Transverse colon (tissue), 4 donors: Measurements from ENCODE around the gene DPYSL5. TPM values are rescaled to one million over a fixed set of nuclear protein-coding genes. Genes with fewer than 3 reads are reported as not detected.
"Not testable (repeated sequence)": the region's sequence is repeated elsewhere in the genome, so short reads cannot be mapped to it uniquely, and the experiment has no call there.

ENCODE experiments used
- DNase-seq: peaks from one replicate; pipeline ENCODE4 v3.0.0-alpha.2; 2019
- H3K27ac ChIP-seq, 4 donors: fragments of 200-600 bp; sonication (generic); 2 replicates each; pipeline ENCODE4 v1.5.1; 2016 to 2018; ENCODE audit warnings: inconsistent platforms in 4 of 4
- H3K27me3 ChIP-seq: fragments of 200-600 bp; sonication (generic); 2 replicates; pipeline ENCODE4 v1.5.1; 2017; ENCODE audit warnings: inconsistent platforms
- H3K36me3 ChIP-seq, 4 donors: fragments of 200-600 bp; sonication (generic); 2 replicates each; pipeline ENCODE4 v1.5.1; 2017 to 2019; ENCODE audit warnings: inconsistent platforms in 4 of 4
- H3K4me1 ChIP-seq, 4 donors: fragments of 200-600 bp; sonication (generic); 2 replicates each; pipeline ENCODE4 v1.5.1; 2017 to 2020; ENCODE audit warnings: inconsistent platforms in 4 of 4
- H3K4me3 ChIP-seq, 4 donors: fragments of 200-600 bp; sonication (generic); 1 replicate in 1 of 4; 2 replicates in 3 of 4; pipeline versions ENCODE4 v1.5.1 to v1.6.1; 2017 to 2019; ENCODE audit warnings: inconsistent platforms in 4 of 4
- H3K9me3 ChIP-seq, 2 donors: fragments of 200-600 bp; sonication (generic); 2 replicates each; pipeline ENCODE4 v1.5.1; 2017 to 2019; ENCODE audit warnings: inconsistent platforms in 2 of 2
- CTCF ChIP-seq, 5 experiments: fragments of 200-600 bp in 3 of 5; fragments of 450-650 bp in 2 of 5; sonication (generic) in 3 of 5; IDR thresholded peaks; 1 replicate in 2 of 5; 2 replicates in 3 of 5; pipeline ENCODE4 v1.5.1; 2016 to 2017; ENCODE audit warnings: antibody characterized with exemption in 5 of 5, inconsistent platforms in 3 of 5, mild to moderate bottlenecking in 2 of 5, moderate library complexity in 1 of 5
- EP300 ChIP-seq: sonication (generic); formaldehyde crosslinking; IDR thresholded peaks from one replicate; pipeline ENCODE4 v1.6.1; 2017; ENCODE audit warnings: antibody characterized with exemption, low read depth
- POLR2A ChIP-seq: fragments of 450-650 bp; IDR thresholded peaks from one replicate; pipeline ENCODE4 v1.6.1; 2016; ENCODE audit warnings: antibody characterized with exemption, mild to moderate bottlenecking, moderate library complexity
- POLR2AphosphoS5 ChIP-seq, 3 donors: sonication (generic); formaldehyde crosslinking; IDR thresholded peaks; one replicate each; pipeline ENCODE4 v1.6.1; 2016; ENCODE audit warnings: antibody characterized with exemption in 3 of 3
- WGBS, 2 donors: methylation state at CpG; one replicate each; pipeline ENCODE4 v1.1.5; 2018; ENCODE audit warnings: low coverage in 1 of 2; 5-methylcytosine and 5-hydroxymethylcytosine counted together
- in situ Hi-C, 4 donors: fragments of 200-750 bp; cut with MboI; loops; one replicate each; pipeline versions ENCODE4 v1.15.0 to v1.15.1; 2017; ENCODE audit warnings: low sequenced_read_pairs in 3 of 4, low pct_ligation_motif_present in 1 of 4, low pct_unique_long_range_greater_than_20kb in 1 of 4
- intact Hi-C: fragments of 100-400 bp; cut with DNase I; formaldehyde crosslinking; loops from one replicate; pipeline ENCODE4 v1.15.1; 2023; ENCODE audit warnings: low total_unique reads
- total RNA-seq, 4 donors: library from RNA; depleted of rRNA; stranded (reverse); fragments of >200 nt; gene quantifications; one replicate each; pipeline ENCODE4 v1.1.0, GENCODE V29; 2016

The DPYSL5 gene
- total RNA-seq, 4 donors from 2014 or later, result 0.32 TPM; not detected in 3

GRCh38 chr2:26876260-26876659 is 28.3 kb downstream of the DPYSL5 start:
- Histone ChIP-seq H3K27ac (no peak overlapping the region), H3K9me3 (no peaks in the 10 kb centered on the region), H3K4me1 (no peaks in the 10 kb centered on the region), H3K36me3 (no peaks in the 10 kb centered on the region), H3K4me3 (no peak overlapping the region), H3K27me3 (peaks cover 13% of the 10 kb centered on the region)
- no peak for DNase-seq
- 87 to 90% methylated on average over 2 to 7 of the region's 7 CpGs for WGBS, 2 donors
- in situ Hi-C loops, result no loop called here
- TF ChIP-seq EP300, result no peak
- no peak for TF ChIP-seq POLR2AphosphoS5 (IDR thresholded peaks at IDR 0.05)
- no peak for TF ChIP-seq POLR2A
- TF ChIP-seq CTCF (IDR thresholded peaks at IDR 0.05), result no peak
- intact Hi-C loops, result no loop called here

- Histone ChIP-seq H3K27me3 (peaks cover 10% of the 10 kb centered on the region), H3K4me1 (no peaks in the 10 kb centered on the region), H3K36me3 (no peaks in the 10 kb centered on the region), H3K9me3 (no peaks in the 10 kb centered on the region), H3K27ac (no peak overlapping the region), H3K4me3 (no peak overlapping the region)
- intact Hi-C loops (no loop called here), in situ Hi-C loops (no loop called here)
- WGBS, 2 donors, result 88 to 100% methylated on average over 2 of the region's 2 CpGs
- TF ChIP-seq CTCF (IDR thresholded peaks at IDR 0.05) (no peak), POLR2A (no peak), POLR2AphosphoS5 (IDR thresholded peaks at IDR 0.05) (no peak), EP300 (no peak)
- DNase-seq, result no peak
Measured at GRCh38 chr2:26877276-26877675, 29.3 kb downstream of the DPYSL5 start.

- Histone ChIP-seq H3K36me3 (no peaks in the 10 kb centered on the region), H3K27ac (no peak overlapping the region), H3K9me3 (no peaks in the 10 kb centered on the region), H3K4me1 (no peaks in the 10 kb centered on the region), H3K4me3 (no peak overlapping the region), H3K27me3 (no peaks in the 10 kb centered on the region)
- in situ Hi-C loops (no loop called here), intact Hi-C loops (no loop called here)
- DNase-seq, result no peak
- TF ChIP-seq CTCF (IDR thresholded peaks at IDR 0.05) (no peak), EP300 (no peak), POLR2A (no peak), POLR2AphosphoS5 (IDR thresholded peaks at IDR 0.05) (no peak)
- 64 to 80% methylated on average over 1 to 2 of the region's 2 CpGs for WGBS, 2 donors
Measured at GRCh38 chr2:26880161-26880560, 32.2 kb downstream of the DPYSL5 start.

- 76% methylated on average over 10 of the region's 10 CpGs; no CpG with 5 or more reads in 1 of the 2 donors for WGBS, 2 donors
- Histone ChIP-seq H3K27me3 (no peaks in the 10 kb centered on the region), H3K36me3 (no peaks in the 10 kb centered on the region), H3K4me3 (no peak overlapping the region), H3K27ac (no peak overlapping the region), H3K9me3 (no peaks in the 10 kb centered on the region), H3K4me1 (no peaks in the 10 kb centered on the region)
- in situ Hi-C loops (no loop called here), intact Hi-C loops (no loop called here)
- TF ChIP-seq POLR2AphosphoS5 (IDR thresholded peaks at IDR 0.05), result no peak
- TF ChIP-seq CTCF (IDR thresholded peaks at IDR 0.05), result no peak
- TF ChIP-seq POLR2A, result no peak
- no peak for TF ChIP-seq EP300
- no peak for DNase-seq
Measured at GRCh38 chr2:26880910-26881435, 33.0 kb downstream of the DPYSL5 start.

- DNase-seq, H3K27me3 ChIP-seq, H3K4me1 ChIP-seq, H3K9me3 ChIP-seq, H3K27ac ChIP-seq, H3K36me3 ChIP-seq, H3K4me3 ChIP-seq, in situ Hi-C loops, intact Hi-C loops: not testable (repeated sequence)
- WGBS, 2 donors, result 40 to 52% methylated on average over 1 to 3 of the region's 3 CpGs
Measured at GRCh38 chr2:26882220-26882619, 34.3 kb downstream of the DPYSL5 start.
